AG09319 (cell line): ENCODE results near the gene RBM5.
A peak's percentile ranks its signal among the peaks of the same experiment; 100 is the strongest.

Experiments used
- DNase-seq: peaks from one replicate; pipeline ENCODE4 v3.0.0-alpha.2; 2010; ENCODE audit warnings: low read depth; ENCODE audit errors: extremely low read depth
- CTCF ChIP-seq: IDR thresholded peaks from 2 replicates; pipeline ENCODE4 v1.5.1; 2011; ENCODE audit warnings: low read depth, mild to moderate bottlenecking, inconsistent platforms, low read length, moderate library complexity

Gene RBM5

DNA sequence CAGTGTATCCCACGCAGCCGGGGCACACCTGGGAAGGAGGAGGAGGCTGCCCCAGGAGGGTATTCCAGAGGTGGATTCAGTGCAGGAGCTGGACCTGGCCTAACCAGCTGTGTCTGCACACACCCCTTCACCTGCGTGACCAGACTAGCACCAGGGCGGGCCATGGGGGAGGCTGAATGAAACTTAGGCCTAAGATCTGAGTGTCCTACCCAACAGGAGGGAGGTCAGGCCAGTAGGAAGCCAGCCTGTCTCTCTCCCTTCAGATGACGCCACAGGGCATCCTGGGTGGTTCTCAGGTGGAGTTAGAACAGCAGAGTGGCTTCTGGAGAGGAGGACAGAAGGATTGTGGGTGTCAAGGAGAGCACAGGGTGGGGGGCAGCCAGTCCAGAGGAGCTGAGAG, 63.0 kb downstream of the RBM5 start:
- TF ChIP-seq CTCF: no peak
- no peak for DNase-seq

DNA sequence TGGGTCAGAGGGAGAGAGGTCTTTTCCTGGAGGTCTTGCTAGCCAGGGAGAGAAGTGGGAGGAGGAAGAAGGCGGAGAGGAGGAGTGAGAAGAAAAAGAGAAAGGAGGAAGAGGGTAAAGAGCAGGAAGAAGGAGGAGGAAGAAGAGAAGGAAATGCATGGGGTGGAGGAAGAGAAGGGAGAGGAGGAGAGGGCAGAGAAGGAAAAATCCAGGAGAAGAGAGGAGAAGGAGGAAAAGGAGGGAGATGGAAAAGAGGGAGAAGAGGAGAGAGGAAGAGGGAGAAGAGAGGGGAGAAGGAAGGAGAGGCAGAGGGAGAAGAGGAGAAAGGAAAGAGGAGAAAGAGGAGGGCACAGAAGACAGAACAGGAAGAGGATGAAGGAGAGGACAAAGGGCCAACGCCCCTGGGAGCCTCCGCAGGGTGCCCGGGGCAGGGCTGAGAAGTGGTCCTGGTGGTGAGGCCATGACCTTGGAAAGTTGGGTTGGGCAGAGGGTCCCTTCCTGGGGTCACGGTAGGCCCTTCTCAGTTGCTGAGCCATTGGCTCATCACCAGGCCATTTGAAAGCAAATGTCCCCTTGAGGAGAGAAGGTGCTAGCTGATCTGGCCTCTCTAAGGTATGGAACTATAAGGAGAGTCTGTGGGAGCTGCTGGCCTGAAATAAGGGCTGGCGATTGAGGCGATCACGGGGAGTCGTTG, 65.2 kb downstream of the RBM5 start:
- DNase-seq: no peak
- no peak for TF ChIP-seq CTCF

DNA sequence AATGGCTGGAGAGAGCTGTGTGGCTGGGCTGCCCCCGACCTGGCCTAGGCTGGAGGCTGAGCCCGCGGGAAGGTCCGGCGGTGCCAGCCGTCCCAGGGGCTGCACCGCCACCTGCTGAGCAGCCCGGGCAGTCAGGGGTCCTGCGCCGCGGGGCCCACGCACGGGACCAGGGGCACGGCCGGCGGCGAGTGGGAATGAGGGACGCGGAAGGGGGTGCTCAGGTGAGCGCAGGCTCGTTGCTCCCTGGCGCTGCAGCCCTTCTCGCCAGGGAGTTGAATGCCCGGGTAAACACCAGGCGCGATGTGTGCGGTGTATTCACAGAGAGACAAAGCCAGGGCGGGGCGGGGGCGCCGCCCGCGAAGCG, 65.7 kb downstream of the RBM5 start:
- TF ChIP-seq CTCF: peak; percentile 5; the same call in 1 of the 2 replicates
- no peak for DNase-seq

DNA sequence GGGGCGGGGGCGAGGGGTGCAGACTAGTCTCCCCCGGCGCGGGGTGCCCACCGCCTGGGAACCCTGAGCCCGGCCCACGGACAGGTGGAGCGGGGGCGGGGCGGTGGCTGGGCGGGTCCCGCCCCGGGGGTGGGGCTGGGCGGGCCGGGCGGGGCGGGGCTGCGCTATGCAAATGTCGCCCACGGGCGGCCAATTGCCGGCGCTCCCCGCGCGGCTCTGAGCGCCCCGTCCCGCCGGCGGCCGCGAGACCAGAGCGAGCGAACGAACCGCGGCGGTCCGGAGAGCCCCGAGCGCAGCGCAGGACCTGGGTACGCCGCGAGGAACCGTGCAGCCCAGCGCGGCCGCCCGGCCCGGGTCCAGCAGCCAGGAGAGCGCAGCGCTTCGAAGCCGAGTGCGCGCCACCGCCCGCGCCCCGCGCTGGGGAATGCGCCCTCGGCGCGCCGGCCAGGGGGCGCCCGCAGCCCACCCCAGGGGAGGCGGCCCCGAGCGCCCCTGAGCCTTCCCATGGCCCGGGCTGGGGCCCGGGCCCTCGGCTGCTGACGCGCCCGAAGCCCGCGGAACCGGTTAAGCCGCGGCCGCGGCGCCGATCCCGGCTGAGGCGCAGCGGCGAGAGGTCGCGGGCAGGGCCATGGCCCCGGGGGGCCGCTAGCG, 66.2 kb downstream of the RBM5 start, which contains the start of gene SEMA3F:
TSS of gene SEMA3F (plus strand) at position 485 of the 651 bp plus-strand sequence. CDS start 4,299 bp downstream, outside the sequence.
- no peak for TF ChIP-seq CTCF
- DNase-seq: no peak

- TF ChIP-seq CTCF: no peak
- no peak for DNase-seq
Observed at GRCh38 chr3:50155491-50155878, 66.8 kb downstream of the RBM5 start.

GRCh38 chr3:50155891-50156290, 67.2 kb downstream of the RBM5 start:
- no peak for TF ChIP-seq CTCF
- DNase-seq: no peak
